Tibial nerve (tissue), 4 donors: Measurements from ENCODE around the gene MS4A1. TPM values are rescaled to one million over a fixed set of nuclear protein-coding genes. Genes with fewer than 3 reads are reported as not detected.

ENCODE experiments used
- DNase-seq, 2 donors: peaks; one replicate each; pipeline ENCODE4 v3.0.0-alpha.2; 2019; ENCODE audit warnings: low spot score in 2 of 2
- H3K27ac ChIP-seq, 4 donors: fragments of 200-600 bp; sonication (generic) in 3 of 4; one replicate each; pipeline ENCODE4 v1.5.1; 2017 to 2019; ENCODE audit warnings: mild to moderate bottlenecking in 1 of 4
- H3K27me3 ChIP-seq, 2 donors: fragments of 200-600 bp; sonication (generic) in 1 of 2; one replicate each; pipeline versions ENCODE4 v1.5.1 to v1.6.0; 2017 to 2019
- H3K36me3 ChIP-seq, 3 donors: fragments of 200-600 bp; sonication (generic); one replicate each; pipeline ENCODE4 v1.5.1; 2018 to 2019
- H3K4me1 ChIP-seq, 4 donors: fragments of 200-600 bp; sonication (generic) in 3 of 4; one replicate each; pipeline ENCODE4 v1.5.1; 2017 to 2019
- H3K4me3 ChIP-seq, 4 donors: fragments of 200-600 bp; sonication (generic) in 3 of 4; one replicate each; pipeline ENCODE4 v1.5.1; 2017 to 2019; ENCODE audit warnings: mild to moderate bottlenecking in 1 of 4, moderate library complexity in 1 of 4
- H3K9me3 ChIP-seq, 4 donors: fragments of 200-600 bp; sonication (generic) in 3 of 4; one replicate each; pipeline ENCODE4 v1.5.1; 2017 to 2019
- EP300 ChIP-seq, 2 donors: sonication (generic); formaldehyde crosslinking; IDR thresholded peaks; one replicate each; pipeline ENCODE4 v1.6.1; 2017; ENCODE audit warnings: antibody characterized with exemption in 2 of 2, mild to moderate bottlenecking in 1 of 2
- POLR2A ChIP-seq, 2 donors: fragments of 450-650 bp; IDR thresholded peaks; one replicate each; pipeline ENCODE4 v1.6.1; 2017; ENCODE audit warnings: antibody characterized with exemption in 2 of 2, mild to moderate bottlenecking in 2 of 2, moderate library complexity in 2 of 2
- WGBS, 2 donors: methylation state at CpG; one replicate each; pipeline ENCODE4 v1.1.5; 2018; 5-methylcytosine and 5-hydroxymethylcytosine counted together
- total RNA-seq, 4 donors: library from RNA; depleted of rRNA; stranded (reverse); fragments of >200 nt; gene quantifications; one replicate each; pipeline ENCODE4 v1.1.0, GENCODE V29; 2016
- TF ChIP-seq, protein P1 (sequence below), 5 experiments: fragments of 200-600 bp in 3 of 5; fragments of 450-650 bp in 2 of 5; sonication (generic) in 3 of 5; IDR thresholded peaks; one replicate each; pipeline ENCODE4 v1.5.1; 2016 to 2019; ENCODE audit warnings: antibody characterized with exemption in 5 of 5, mild to moderate bottlenecking in 3 of 5, moderate library complexity in 2 of 5

The MS4A1 gene
- total RNA-seq, 4 donors from 2014 or later, result 1.3 TPM; not detected in 3

- Histone ChIP-seq H3K27ac (no peak overlapping the region), H3K27me3 (no peaks in the 10 kb centered on the region), H3K9me3 (no peaks in the 10 kb centered on the region), H3K36me3 (no peaks in the 10 kb centered on the region), H3K4me1 (no peaks in the 10 kb centered on the region), H3K4me3 (no peak overlapping the region)
- no peak for TF ChIP-seq EP300 (IDR thresholded peaks at IDR 0.05)
- no peak for TF ChIP-seq POLR2A (IDR thresholded peaks at IDR 0.05)
- TF ChIP-seq, protein P1, sequence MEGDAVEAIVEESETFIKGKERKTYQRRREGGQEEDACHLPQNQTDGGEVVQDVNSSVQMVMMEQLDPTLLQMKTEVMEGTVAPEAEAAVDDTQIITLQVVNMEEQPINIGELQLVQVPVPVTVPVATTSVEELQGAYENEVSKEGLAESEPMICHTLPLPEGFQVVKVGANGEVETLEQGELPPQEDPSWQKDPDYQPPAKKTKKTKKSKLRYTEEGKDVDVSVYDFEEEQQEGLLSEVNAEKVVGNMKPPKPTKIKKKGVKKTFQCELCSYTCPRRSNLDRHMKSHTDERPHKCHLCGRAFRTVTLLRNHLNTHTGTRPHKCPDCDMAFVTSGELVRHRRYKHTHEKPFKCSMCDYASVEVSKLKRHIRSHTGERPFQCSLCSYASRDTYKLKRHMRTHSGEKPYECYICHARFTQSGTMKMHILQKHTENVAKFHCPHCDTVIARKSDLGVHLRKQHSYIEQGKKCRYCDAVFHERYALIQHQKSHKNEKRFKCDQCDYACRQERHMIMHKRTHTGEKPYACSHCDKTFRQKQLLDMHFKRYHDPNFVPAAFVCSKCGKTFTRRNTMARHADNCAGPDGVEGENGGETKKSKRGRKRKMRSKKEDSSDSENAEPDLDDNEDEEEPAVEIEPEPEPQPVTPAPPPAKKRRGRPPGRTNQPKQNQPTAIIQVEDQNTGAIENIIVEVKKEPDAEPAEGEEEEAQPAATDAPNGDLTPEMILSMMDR (IDR thresholded peaks at IDR 0.05), result no peak
- DNase-seq, result peak in 1 of 2 donors; percentile 10
- 60 to 61% methylated on average over 2 of the region's 2 CpGs for WGBS, 2 donors
Observed at GRCh38 chr11:60482361-60482760, 26.7 kb downstream of the MS4A1 start.

GRCh38 chr11:60485987-60486386 lies 30.3 kb downstream of the MS4A1 start:
- Histone ChIP-seq H3K27ac (no peak overlapping the region), H3K27me3 (no peaks in the 10 kb centered on the region), H3K9me3 (no peaks in the 10 kb centered on the region), H3K4me3 (no peak overlapping the region), H3K36me3 (no peaks in the 10 kb centered on the region), H3K4me1 (no peaks in the 10 kb centered on the region)
- 74 to 76% methylated on average over 5 of the region's 5 CpGs for WGBS, 2 donors
- DNase-seq, result peak in 1 of 2 donors; percentile 8
- no peak for TF ChIP-seq POLR2A (IDR thresholded peaks at IDR 0.05)
- TF ChIP-seq, protein P1 (IDR thresholded peaks at IDR 0.05), result peak in 1 of 5 experiments; percentile 47
- no peak for TF ChIP-seq EP300 (IDR thresholded peaks at IDR 0.05)

DNA sequence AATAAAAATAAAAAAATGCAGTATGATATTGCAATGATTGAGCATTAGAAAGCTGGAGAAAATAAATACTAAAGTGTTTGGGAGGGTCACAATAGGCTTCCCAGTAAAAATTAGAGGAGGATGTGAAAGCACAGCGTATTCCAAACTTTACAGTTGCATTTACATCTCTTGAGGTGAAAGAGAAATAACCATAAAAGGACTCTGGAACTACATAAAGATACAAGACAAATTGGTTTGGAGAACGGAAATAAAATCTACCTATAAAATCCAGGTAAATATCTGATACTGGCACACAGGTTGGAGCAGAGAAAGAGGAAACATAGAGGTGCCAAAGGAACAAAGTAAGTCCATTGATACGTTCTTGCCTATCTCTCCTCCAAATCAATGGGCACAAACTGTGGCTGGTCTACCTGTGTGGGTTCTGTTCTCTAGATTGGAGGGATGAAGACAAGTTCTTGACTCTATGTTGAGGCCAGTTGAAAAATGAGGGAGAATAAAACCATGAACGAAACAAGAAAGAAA lies 36.9 kb downstream of the MS4A1 start, which contains the start of gene MS4A12:
Gene MS4A12 (plus strand): TSS at position 291 of the 522 bp plus-strand sequence. CDS start 4,541 bp downstream, outside the sequence.
- Histone ChIP-seq H3K27me3 (no peaks in the 10 kb centered on the region), H3K4me3 (no peak within 1 kb of the TSS), H3K4me1 (no peaks in the 10 kb centered on the region), H3K27ac (no peak within 1 kb of the TSS), H3K9me3 (no peaks in the 10 kb centered on the region), H3K36me3 (no peaks in the 10 kb centered on the region)
- DNase-seq, result no peak
- 64 to 83% methylated on average over 4 of the region's 4 CpGs for WGBS, 2 donors
- TF ChIP-seq, protein P1 (IDR thresholded peaks at IDR 0.05), result no peak
- TF ChIP-seq POLR2A (IDR thresholded peaks at IDR 0.05) (no peak), EP300 (IDR thresholded peaks at IDR 0.05) (no peak)

- no peak for DNase-seq
- Histone ChIP-seq H3K36me3 (no peaks in the 10 kb centered on the region), H3K4me1 (no peaks in the 10 kb centered on the region), H3K9me3 (no peaks in the 10 kb centered on the region), H3K4me3 (no peak overlapping the region), H3K27ac (no peak overlapping the region), H3K27me3 (no peaks in the 10 kb centered on the region)
- WGBS, 2 donors, result 84 to 92% methylated on average over 2 of the region's 2 CpGs
- TF ChIP-seq POLR2A (IDR thresholded peaks at IDR 0.05) (no peak), EP300 (IDR thresholded peaks at IDR 0.05) (no peak)
- TF ChIP-seq, protein P1 (IDR thresholded peaks at IDR 0.05), result no peak
Observed at GRCh38 chr11:60493454-60493853, 37.8 kb downstream of the MS4A1 start.

DNA sequence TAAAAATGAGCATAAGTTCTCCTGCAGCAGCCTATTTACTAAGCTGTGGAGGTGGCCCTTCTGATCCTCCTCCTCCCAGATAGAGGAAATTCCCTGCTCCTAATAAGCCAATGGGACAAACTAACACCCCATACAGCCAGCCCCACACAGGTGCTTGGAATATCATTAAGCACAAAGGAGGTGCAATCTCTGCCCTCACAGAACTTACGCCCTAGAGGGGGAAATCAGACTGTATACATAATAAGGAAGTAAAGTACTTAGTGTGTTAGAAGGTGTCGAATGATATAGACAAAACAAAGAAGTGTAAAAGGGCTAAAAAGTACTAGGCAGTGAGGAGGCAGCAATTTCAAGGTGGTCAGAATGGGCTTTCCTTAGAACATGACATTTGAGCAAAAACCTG lies 42.8 kb downstream of the MS4A1 start:
- 65 to 87% methylated on average over 2 of the region's 2 CpGs for WGBS, 2 donors
- peaks cover 0 to 4% (median 0%) of the 10 kb centered on the region in 4 donors for H3K4me1 ChIP-seq
- no peaks in the 10 kb centered on the region for H3K36me3 ChIP-seq
- H3K27me3 ChIP-seq, result no peaks in the 10 kb centered on the region
- DNase-seq, result no peak
- no peaks in the 10 kb centered on the region for H3K9me3 ChIP-seq
- TF ChIP-seq EP300 (IDR thresholded peaks at IDR 0.05) (no peak), POLR2A (IDR thresholded peaks at IDR 0.05) (no peak)
- peak overlapping the region in 1 of 4 donors; percentile 8 for H3K27ac ChIP-seq
- no peak overlapping the region for H3K4me3 ChIP-seq
